GM04504 (cell line): ENCODE measurements around the gene SCART1.
"Not testable (repeated sequence)": the region's sequence is repeated elsewhere in the genome, so short reads cannot be mapped to it uniquely, and the experiment has no call there.

Source experiments
- DNase-seq: peaks from one replicate; pipeline ENCODE4 v3.0.0-alpha.2; 2012; ENCODE audit warnings: low read depth

The SCART1 gene

DNA sequence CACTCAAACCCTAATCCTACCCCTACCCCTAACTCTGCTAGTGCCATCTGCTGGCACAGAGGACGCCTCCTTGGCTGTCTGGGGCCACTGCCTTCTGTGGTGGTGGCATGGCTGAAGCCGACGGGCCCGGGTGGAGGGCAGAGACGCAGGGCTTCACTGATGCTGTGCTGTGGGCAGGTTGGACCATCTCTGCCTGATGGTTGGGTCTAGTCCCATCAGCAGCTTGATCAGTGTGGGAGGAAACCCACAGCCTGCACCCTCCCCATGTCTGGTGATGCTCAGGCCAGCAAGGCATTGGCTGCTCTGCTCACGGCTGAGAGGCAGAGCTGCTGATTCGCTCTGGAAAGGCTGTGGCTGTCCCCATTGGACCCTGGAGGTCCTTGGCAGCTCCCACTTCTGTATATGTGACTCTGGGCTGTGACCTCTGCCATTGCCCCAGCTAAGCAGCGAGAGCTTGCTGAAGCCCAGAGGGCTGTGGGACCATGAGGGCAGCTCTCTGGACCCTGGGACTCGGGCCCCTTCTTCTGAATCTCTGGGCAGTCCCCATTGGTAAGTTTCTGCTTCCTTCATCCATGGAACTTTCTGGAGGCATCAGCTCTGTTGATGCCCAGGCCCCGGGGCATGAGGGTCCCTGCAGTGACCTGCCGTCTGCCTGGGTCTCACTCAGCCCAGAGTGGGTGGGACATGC is at the start of gene SCART1:
Gene SCART1, plus strand, starts transcription at position 430 of the 688 bp plus-strand sequence. Its CDS starts 53 bp downstream, at position 483.
- DNase-seq: no peak

DNA sequence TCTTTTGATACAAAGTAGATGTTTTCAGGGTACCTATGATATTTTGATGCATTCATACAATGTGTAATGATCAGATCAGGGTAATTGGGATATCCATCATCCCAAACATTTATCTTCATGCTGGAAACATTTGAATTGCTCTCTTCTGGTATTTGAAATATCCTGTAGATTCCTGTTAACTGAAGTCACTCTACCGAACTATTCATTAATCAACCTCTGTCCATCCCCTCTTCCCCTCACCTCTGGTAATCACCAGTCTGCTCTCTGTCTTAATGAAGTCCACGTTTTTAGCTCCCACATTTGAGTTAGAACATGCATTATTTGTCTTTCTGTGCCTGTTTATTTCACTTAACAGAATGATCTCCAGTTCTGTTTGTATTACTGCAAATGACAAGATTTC is 48.5 kb upstream of the SCART1 start:
- no peak for DNase-seq

GRCh38 chr10:133405844-133406527 is 47.8 kb upstream of the SCART1 start:
- DNase-seq: no peak

DNA sequence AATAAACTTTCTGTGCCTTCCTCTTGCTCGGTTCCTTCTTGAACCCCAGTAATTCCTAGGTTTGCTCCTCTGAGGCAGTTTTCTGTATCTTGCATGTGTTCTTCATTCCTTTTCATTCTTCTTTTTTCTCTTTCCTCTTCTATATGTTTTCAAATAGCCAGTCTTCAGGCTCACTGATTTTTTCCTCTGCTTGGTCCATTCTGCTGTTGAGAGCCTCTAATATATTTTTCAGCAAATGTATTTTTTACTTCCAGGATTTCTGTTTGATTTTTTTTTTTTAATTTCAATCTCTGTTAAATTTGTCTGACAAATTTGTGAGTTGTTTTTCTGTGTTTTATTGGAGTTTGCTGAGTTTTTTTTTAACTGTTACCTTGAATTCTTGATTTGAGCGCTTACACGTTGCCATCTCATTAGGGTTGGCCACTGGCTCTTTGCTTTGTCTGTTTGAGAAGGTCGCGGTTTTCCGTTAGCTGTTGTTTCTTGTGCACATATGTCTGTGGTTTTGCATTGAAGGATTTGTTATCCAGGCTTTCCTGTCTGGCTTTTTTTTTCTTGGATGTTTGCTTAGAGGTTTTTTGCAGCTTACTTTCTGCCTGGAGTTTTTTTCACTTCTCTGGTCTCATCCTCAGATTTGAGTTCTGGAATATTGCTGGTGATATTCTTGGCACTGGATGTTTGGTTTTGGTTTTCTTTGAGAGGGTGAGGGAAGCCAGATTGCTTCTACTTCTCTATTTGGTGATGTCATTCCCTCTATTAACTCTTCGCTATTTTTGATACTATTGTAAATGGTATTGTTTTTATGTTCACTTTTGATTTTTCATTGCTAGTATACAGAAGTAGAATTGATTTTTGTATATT is 42.0 kb upstream of the SCART1 start:
- DNase-seq: no peak

- no peak for DNase-seq
Observed at GRCh38 chr10:133412381-133412711, 41.4 kb upstream of the SCART1 start.

DNA sequence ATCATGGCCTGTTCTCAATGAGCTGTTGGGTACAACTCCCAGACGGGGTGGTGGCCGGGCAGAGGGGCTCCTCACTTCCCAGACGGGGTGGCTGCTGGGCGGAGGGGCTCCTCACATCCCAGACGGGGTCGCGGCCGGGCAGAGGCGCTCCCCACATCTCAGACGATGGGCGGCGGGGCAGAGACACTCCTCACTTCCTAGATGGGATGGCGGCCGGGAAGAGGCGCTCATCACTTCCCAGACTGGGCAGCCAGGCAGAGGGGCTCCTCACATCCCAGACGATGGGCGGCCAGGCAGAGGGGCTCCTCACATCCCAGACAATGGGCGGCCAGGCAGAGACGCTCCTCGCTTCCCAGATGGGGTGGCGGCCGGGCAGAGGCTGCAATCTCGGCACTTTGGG is 39.3 kb upstream of the SCART1 start:
- not testable (repeated sequence) for DNase-seq

DNA sequence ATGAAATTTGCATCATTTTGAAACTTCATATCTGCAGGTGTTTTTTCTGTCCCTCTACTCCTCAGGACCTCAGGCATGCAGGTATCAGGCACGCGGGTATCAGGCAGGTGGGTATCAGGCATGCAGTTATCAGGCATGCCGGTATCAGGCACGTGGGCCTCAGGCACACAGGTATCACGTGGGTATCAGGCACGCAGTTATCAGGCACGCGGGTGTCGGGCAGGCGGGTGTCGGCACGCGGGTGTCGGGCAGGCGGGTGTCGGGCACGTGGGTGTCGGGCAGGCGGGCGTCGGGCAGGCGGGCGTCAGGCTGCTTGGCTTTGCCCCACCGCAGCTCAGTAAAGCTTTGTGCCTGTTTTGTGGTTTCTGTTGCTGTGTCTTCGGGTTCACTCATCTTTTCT is 38.0 kb upstream of the SCART1 start:
- DNase-seq: no peak

DNA sequence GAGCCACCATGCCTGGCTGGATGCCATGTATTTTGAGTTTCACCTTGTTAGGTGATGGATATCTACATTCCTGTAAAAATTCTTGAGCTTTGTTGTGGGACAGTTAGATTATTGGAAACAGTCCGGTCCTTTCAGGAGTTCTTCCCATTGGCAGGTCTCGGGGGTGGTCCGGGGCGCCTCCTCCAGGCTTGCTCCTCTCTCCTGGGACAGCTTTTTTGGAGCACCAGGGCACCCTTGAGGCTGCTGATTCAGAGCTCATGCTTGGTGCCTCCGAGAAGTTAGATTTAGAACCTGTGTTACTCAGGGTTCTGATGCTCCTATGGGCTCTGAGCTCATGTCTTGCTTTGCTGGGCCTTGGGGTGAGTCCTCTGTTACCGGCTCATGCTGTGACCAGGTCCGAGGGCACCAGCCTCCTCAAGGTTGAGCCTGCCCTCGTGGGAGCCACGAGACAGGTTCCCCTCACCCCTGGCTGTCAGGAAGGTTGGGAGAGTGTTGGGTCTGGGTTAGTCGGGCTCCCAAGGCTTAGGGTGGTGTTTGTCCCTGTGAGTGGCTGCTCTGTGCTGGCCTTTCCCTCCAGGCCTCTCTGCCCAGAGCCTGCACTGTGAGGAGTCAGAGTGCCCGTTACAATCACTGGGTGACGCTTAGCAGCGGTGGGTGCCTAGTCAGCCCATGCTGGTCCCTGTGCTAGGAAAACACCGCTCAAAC is 35.3 kb upstream of the SCART1 start:
- no peak for DNase-seq

GRCh38 chr10:133419211-133419950 is 34.4 kb upstream of the SCART1 start:
- no peak for DNase-seq

DNA sequence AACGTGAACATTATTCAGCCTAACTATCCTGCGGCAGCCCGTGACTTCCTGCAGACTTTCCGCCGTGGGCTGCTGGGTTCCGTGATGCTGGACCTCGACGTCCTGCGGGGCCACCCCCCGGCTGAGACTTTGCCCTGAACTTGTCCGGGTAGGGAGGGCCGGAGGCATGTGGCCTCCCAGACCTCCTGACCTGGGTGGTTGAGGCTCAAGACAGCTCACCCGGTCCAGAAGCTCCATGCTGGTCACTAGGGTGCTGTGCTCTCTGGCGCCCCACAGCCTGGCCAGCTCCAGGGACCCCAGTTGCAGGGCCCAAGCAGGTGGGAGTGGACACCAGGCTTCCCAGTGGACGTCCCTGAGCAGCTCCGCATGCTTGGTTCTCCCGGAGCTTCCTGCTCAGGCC is 33.7 kb upstream of the SCART1 start:
- DNase-seq: no peak

GRCh38 chr10:133420579-133420978 is 33.2 kb upstream of the SCART1 start:
- no peak for DNase-seq

- no peak for DNase-seq
Observed at GRCh38 chr10:133421336-133422222, 32.2 kb upstream of the SCART1 start.

DNA sequence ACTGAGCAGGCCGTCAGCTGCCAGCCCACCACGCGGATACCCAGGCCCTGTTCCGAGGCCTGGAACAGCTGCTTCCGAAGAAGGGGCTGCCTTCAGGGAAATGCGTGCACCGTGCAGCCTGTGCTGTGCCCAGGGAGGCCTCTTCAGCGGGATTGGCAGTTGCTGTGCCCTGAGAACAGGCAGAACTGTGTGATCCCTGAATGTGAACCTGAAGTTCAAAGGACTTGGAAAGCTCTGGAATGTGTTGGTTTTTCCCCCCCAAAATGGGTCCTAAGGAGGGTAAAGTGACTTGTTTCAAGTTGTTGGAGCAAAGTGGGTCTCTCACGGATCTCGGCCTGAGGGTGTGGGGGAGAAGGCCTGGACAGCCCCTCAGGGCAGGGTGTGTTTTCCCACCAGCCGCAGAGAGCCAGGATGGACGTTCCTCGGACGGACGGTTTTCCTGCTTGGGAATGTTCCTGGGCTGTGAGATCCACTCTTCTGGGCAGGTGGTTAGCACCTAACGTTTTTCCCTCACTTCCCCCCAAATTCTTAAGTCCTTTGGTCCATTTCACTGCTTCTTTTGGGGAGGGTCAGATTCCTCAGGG is 31.4 kb upstream of the SCART1 start:
- DNase-seq: no peak

DNA sequence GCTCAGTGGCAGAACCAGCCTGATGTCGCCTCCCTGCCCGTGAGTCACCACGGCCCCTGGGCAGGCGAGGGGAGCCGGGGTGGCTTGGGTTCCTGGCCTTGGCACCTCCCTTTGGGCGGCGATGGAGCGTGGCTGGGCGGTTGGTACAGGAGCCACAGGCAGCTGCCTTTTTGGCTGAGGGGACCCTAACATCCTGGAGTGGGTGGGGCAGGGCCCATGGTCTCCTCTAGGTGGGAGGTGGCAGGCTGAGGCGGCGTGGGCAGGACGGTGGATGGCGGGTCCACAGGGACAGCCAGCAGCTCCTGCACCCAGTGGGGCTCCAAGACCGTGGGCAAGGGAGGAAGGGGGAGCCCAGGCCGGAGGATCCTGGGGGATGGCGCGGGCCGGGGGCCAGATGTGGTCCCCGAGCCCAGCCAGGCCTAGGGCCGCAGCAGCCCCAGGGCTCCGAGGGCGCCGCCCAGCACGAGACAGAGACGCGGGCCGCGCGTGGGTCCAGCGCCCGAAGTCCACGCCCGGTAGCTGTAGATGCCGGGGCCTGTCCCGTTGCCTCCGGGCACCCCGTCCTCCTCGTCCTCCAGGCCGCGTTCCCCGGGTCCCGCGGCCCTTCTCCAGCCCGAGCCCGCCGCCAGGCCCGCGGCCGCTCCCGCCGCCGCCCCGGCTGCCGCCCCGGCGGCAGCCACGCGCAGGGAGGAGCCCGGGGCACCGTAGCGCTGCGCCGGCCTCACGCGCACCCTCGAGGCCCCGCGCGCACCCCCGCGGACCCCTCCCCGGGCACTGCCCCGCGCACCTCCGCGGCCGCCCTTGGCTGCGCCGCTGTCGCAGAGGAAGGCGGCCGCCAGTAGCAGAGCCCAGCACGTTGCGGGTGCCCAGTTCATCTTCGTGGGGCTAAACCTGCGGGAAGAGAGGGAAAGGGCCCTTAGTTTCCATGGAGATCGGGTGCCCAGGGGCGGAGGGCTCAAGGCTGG is 30.7 kb upstream of the SCART1 start:
- DNase-seq: no peak

DNA sequence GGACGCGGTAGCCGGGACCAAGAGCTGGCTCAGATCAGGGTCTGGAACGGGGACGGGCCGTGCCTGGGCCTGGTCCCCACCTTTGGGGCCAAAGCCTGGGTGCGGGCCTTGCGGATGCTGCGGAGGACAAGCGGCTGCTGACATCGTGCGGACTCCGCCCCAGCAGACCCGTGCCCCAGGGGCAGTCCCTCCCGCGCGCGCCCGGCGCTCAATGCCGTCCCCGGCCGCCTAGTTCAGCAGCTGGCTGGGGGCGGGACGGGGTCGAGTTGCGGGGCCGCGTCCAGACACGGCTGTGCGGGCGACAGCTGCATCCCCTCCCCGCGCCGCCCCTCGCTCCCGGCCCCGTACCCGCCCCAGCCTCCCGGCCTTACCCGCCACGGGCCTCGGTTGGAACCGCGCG is 29.6 kb upstream of the SCART1 start:
- not testable (repeated sequence) for DNase-seq

DNA sequence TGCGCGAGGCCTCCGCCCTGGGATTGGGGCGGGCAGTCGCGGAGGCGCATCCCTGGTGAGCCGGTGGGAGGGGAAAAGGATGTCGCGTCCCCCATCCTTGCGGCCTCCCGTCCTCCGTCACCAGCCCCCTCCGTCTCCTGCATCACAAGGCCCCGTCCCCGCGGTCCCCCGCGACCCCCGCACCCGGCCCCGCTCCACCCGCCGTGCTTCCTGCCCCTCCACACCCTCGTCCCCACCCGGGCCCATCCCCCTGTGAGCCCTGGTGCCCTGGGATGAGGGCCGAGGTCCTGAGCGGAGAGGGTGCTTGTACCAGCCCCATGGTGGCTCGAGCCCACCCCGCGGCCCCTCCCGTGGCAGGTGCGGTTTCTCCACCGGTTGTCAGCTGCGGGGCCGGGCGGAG is 29.1 kb upstream of the SCART1 start, which contains the start of gene SPRN:
Gene SPRN, minus strand, starts transcription at position 25 of the 400 bp plus-strand sequence. CDS start 944 bp downstream, outside the sequence.
- DNase-seq: not testable (repeated sequence)

GRCh38 chr10:133429571-133429970 is 24.2 kb upstream of the SCART1 start:
- not testable (repeated sequence) for DNase-seq

DNA sequence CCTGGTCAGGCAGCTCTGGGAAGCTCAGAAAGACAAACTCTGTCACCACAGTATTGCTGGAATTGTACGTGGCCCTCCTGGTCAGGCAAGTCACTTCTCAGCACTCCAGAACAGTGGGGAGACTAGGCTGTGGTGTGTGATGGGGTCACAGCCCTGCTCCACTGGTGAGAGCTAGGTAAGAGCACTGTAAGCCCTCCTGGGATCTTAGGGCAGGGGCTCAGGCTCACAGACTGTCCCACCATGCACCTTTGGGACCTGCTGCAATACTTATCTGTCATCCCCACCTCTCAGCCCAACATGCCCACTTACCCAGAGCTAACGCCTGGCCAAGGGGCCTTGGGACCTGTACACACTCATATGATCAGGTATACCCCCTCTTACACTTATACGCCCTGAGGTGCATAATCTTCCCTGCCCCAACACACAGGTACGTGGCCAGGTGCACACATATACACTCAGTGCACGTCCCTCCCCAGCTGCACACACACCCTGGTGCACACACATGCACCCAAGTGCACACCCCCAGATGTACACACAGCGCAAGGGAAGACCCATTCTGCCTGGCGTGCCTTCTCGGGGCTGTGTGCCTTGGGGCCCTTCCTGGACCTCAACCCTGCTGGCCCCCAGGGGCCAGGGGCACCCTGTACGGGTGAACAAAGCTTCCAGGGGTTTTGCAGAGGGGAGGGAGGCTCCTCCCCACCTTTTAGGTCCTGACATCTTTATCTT is 21.7 kb upstream of the SCART1 start:
- DNase-seq: not testable (repeated sequence)
